Left ventricle myocardium inferior (tissue), 1 donor: Measurements from ENCODE around the gene TFAP2B. TPM values are rescaled to one million over a fixed set of nuclear protein-coding genes. Genes with fewer than 3 reads are reported as not detected.

ENCODE experiments used
- DNase-seq: peaks from one replicate; pipeline ENCODE4 v3.0.0-alpha.2; 2020
- H3K27ac ChIP-seq: fragments of 200-600 bp; replicated peaks from 2 replicates; pipeline ENCODE4 v1.8.0; 2021
- H3K27me3 ChIP-seq: fragments of 200-600 bp; 2 replicates; pipeline ENCODE4 v1.8.0; 2021; ENCODE audit warnings: low read depth
- H3K36me3 ChIP-seq: fragments of 200-600 bp; 2 replicates; pipeline ENCODE4 v1.8.0; 2021
- H3K4me1 ChIP-seq: fragments of 200-600 bp; 2 replicates; pipeline ENCODE4 v1.8.0; 2021
- H3K4me3 ChIP-seq: fragments of 200-600 bp; 2 replicates; pipeline ENCODE4 v1.8.0; 2021; ENCODE audit warnings: mild to moderate bottlenecking, moderate library complexity
- H3K9me3 ChIP-seq: fragments of 200-600 bp; replicated peaks from 2 replicates; pipeline ENCODE4 v1.8.0; 2021
- intact Hi-C: fragments of 100-400 bp; cut with micrococcal nuclease; formaldehyde crosslinking; loops from one replicate; pipeline ENCODE4 v1.11.0; 2022
- total RNA-seq: library from RNA; stranded (reverse); fragmentation: NEBNext Ultra II Directional; extraction: Animal tissue kit (Norgen Biotek cat#: 25700); gene quantifications from one replicate; pipeline ENCODE4 v1.2.1, GENCODE V29; 2021
- TF ChIP-seq, protein P1 (sequence below): fragments of 200-600 bp; IDR thresholded peaks from 2 replicates; pipeline ENCODE4 v1.8.0; 2021; ENCODE audit warnings: antibody characterized with exemption, mild to moderate bottlenecking, borderline replicate concordance
- donor health status: DM: no; HTN: yes; CAD: no; lungs with severe emphysema.

The TFAP2B gene
- total RNA-seq, 1 donor from 2014 or later = not detected

DNA sequence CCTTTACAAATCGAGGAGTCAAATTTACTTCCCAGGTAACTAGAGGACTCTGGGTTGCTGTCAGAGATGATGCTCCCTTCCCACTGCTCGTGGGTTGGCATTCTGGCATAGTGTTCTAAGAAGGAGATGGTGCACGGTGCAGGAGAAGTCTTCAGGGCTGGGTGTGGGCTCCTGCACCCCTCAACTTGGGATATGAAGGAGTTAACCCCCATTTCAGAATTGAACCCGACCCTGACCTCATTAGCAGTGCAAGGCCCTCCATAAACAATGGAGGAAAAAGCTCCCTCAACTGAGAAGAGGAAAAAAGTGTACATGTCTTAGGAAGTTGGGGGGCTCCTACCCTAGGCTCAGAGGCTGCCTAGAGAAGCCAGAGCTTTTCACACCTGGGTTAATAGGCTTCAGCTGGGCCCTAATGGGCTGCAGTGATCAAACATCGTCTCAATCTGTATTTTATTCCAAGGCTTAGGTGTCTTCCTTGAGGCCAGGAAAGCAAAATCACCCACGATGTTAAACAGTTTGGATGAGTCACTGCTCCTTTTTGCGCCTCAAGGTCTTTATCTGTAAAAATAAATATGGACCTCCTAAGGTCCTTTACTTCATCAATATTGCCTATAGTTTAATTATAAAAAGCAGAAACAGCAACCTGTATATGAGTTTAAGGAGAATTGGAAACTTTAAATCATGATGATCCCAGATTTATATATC is 29.4 kb downstream of the TFAP2B start:
- Histone ChIP-seq H3K27me3 (peaks cover 100% of the 10 kb centered on the region), H3K4me1 (peaks cover 12% of the 10 kb centered on the region), H3K9me3 (no peaks in the 10 kb centered on the region), H3K4me3 (no peak overlapping the region), H3K27ac (no peak overlapping the region), H3K36me3 (no peaks in the 10 kb centered on the region)
- TF ChIP-seq, protein P1, sequence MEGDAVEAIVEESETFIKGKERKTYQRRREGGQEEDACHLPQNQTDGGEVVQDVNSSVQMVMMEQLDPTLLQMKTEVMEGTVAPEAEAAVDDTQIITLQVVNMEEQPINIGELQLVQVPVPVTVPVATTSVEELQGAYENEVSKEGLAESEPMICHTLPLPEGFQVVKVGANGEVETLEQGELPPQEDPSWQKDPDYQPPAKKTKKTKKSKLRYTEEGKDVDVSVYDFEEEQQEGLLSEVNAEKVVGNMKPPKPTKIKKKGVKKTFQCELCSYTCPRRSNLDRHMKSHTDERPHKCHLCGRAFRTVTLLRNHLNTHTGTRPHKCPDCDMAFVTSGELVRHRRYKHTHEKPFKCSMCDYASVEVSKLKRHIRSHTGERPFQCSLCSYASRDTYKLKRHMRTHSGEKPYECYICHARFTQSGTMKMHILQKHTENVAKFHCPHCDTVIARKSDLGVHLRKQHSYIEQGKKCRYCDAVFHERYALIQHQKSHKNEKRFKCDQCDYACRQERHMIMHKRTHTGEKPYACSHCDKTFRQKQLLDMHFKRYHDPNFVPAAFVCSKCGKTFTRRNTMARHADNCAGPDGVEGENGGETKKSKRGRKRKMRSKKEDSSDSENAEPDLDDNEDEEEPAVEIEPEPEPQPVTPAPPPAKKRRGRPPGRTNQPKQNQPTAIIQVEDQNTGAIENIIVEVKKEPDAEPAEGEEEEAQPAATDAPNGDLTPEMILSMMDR = no peak
- DNase-seq = no peak
- intact Hi-C loops = no loop called here

DNA sequence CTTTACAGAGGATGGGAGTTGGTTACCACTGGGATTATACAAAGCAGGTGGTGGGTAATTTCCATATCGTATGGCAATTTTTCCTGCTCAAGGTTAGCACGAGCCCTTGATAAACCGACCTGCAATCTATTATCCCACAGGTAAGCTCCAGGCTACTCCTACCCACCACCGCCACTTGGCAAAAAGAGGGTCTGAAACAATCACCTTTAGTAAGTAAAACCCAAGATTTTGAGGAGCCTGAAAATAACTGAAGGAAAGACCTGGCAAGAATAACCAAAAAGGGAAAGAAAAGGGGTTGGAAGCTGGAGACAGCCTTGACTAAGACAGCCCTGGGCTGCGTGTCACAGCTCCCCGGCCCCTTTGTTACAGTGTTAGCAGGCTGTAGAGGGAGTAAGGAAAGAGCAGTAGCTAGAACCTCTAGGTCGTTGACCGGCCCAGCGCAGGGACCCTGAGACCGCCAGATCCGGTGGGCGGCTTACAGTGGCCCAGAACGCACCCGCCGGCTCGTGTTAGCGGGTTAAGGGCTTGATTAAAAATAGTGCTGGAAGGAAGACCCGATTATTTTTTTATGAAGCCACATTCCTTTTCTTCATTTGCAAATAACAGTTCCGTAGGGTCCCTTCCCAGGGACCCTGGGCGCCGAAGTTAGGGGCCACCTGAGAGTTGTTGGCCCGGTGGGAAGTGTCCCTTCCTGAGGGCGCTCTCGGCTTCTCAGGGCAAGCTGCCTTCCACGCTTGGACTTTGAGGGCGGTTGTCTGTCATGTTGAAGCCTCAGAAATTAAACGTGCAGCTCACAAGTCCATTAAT is 30.5 kb downstream of the TFAP2B start:
- Histone ChIP-seq H3K4me3 (no peak overlapping the region), H3K36me3 (no peaks in the 10 kb centered on the region), H3K9me3 (no peaks in the 10 kb centered on the region), H3K4me1 (peaks cover 12% of the 10 kb centered on the region), H3K27me3 (peaks cover 100% of the 10 kb centered on the region), H3K27ac (no peak overlapping the region)
- intact Hi-C loops = no loop called here
- TF ChIP-seq, protein P1 = no peak
- DNase-seq = no peak

DNA sequence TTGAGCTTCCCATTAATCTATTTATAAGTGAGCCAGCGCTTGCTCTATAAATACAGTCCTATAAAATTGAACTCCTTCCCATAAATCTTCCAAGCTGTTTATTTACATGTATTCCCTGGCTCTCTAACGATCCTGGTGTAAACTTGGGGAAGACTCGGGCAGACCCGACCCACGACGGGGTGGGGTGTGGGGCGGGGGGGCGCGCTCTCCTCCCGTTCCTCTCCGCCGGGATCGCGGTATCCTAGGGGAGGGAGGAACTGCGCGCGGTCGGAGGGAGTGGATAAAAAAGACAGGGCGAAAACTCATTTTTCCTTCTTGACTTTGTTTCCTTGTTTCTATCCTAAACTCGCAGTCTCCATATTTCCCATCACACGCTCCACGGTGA is 31.1 kb downstream of the TFAP2B start:
- H3K4me3 ChIP-seq = peak overlapping the region; percentile 37
- H3K9me3 ChIP-seq = no peaks in the 10 kb centered on the region
- H3K27me3 ChIP-seq = peaks cover 99% of the 10 kb centered on the region

DNA sequence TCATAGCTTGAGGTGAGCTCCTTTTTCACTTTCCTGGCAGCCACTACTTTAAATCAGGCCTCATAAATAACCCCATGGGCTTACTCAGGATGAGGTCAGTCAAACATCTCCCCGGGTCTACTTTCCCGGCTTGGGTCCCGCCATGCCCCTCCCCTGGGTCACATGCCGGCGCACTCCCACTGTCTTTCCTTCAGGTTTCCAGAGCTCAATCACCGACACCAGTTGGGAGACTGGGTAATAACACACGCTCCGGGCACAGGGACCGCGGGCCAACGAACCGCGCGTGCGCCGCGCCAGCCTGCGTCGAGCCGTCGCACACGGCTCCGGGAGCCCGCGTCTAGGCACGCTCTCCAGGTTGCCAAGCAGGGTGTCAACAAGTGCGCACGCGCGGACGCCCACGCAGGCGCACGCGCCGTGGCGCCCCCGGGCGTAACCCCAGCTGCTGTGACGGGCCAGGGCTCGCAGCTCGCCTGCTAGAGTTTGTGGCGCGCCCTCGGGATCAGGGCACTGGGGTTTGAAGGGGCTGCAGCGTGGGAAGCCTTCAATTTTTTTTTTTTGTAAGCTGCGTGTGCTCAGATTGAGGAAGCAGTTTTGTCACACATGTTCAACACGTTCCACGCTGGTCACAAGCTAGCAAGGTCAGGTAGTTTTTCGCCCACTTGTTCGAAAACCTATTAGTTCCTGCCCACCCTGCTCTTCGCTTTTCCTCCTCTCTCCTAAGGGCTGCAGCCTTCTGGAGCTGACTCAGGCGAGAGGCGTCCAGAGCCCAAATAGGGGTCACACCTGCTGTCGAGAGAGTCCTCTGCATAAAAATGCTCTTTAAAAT is 31.8 kb downstream of the TFAP2B start:
- H3K4me1 ChIP-seq = peaks cover 12% of the 10 kb centered on the region
- no peak overlapping the region for H3K27ac ChIP-seq
- H3K27me3 ChIP-seq = peaks cover 99% of the 10 kb centered on the region
- TF ChIP-seq, protein P1 = no peak
- H3K4me3 ChIP-seq = peak overlapping the region; percentile 37
- intact Hi-C loops = no loop called here
- no peaks in the 10 kb centered on the region for H3K9me3 ChIP-seq
- no peaks in the 10 kb centered on the region for H3K36me3 ChIP-seq
- no peak for DNase-seq

More for the DNA sequence above, 31.1 kb downstream of the TFAP2B start:
- TF ChIP-seq, protein P1 = no peak
- Histone ChIP-seq H3K27ac (no peak overlapping the region), H3K36me3 (no peaks in the 10 kb centered on the region), H3K4me1 (peaks cover 12% of the 10 kb centered on the region)
- intact Hi-C loops = no loop called here
- no peak for DNase-seq
